Measurements from ENCODE around the gene ABCA4.

DNA sequence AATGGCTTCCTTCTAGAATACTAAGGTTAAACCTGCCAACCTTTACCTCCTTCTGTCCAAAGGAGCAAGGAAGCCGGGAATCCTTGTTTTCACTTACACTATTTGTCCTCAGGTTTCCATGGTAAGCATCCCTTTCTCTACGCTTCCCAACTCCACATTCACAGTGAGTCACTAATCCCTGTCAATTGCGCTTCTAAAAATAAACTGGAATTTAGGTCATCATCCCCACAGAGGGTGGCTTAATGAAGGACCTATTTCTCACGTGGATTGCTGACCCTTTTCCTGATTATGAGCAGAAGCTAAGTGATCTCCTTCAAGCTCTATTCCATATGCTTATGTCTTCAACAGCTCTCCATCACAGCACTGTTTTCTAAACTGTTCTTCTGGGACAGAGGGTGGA lies 39.9 kb upstream of the ABCA4 start:
- no peak for TF ChIP-seq CTCF (IDR thresholded peaks at IDR 0.05)
- TF ChIP-seq POLR2A (IDR thresholded peaks at IDR 0.05), result no peak
